Trophoblast cell (in vitro differentiated cells and primary cell): ENCODE data around the gene WNT8A.
"Not testable (repeated sequence)": the region's sequence is repeated elsewhere in the genome, so short reads cannot be mapped to it uniquely, and the experiment has no call there.

Source experiments
- DNase-seq, 2 donors: peaks; one replicate each; pipeline ENCODE4 v3.0.0-alpha.2; 2016
- H2AFZ ChIP-seq: 2 replicates; pipeline ENCODE4 v1.6.1; 2013; ENCODE audit warnings: low read length, moderate library complexity, mild to moderate bottlenecking; ENCODE audit not compliant: insufficient read depth, poor library complexity
- H2AK5ac ChIP-seq: 2 replicates; pipeline ENCODE4 v1.6.1; 2013; ENCODE audit warnings: mild to moderate bottlenecking, low read length
- H2BK120ac ChIP-seq: 2 replicates; pipeline ENCODE4 v1.6.1; 2013; ENCODE audit warnings: low read length, mild to moderate bottlenecking, moderate library complexity; ENCODE audit not compliant: insufficient read depth, poor library complexity
- H2BK12ac ChIP-seq: 2 replicates; pipeline ENCODE4 v1.6.1; 2013; ENCODE audit warnings: mild to moderate bottlenecking, low read length, moderate library complexity
- H2BK5ac ChIP-seq: 2 replicates; pipeline ENCODE4 v1.6.1; 2013; ENCODE audit warnings: low read length, low read depth, moderate library complexity, mild to moderate bottlenecking; ENCODE audit not compliant: poor library complexity
- H3K14ac ChIP-seq: 2 replicates; pipeline ENCODE4 v1.6.1; 2013; ENCODE audit warnings: mild to moderate bottlenecking, low read length
- H3K18ac ChIP-seq: 2 replicates; pipeline ENCODE4 v1.6.1; 2013; ENCODE audit warnings: mild to moderate bottlenecking, low read length
- H3K23ac ChIP-seq: 2 replicates; pipeline ENCODE4 v1.6.1; 2013; ENCODE audit warnings: low read length
- H3K27ac ChIP-seq: 2 replicates; pipeline ENCODE4 v1.5.1; 2013; ENCODE audit warnings: low read depth, mild to moderate bottlenecking, inconsistent platforms, low read length, moderate library complexity
- H3K27me3 ChIP-seq: 2 replicates; pipeline ENCODE4 v1.6.1; 2013; ENCODE audit warnings: inconsistent platforms, mild to moderate bottlenecking, low read length, moderate library complexity; ENCODE audit not compliant: insufficient read depth
- H3K36me3 ChIP-seq, 2 experiments: 1 replicate in 1 of 2; 2 replicates in 1 of 2; pipeline ENCODE4 v1.6.1; 2013; ENCODE audit warnings: low read length in 2 of 2, mild to moderate bottlenecking in 2 of 2, moderate library complexity in 1 of 2; ENCODE audit not compliant: insufficient read depth in 2 of 2, control insufficient read depth in 1 of 2
- H3K4ac ChIP-seq: 2 replicates; pipeline ENCODE4 v1.6.1; 2013; ENCODE audit warnings: low read depth, mild to moderate bottlenecking, low read length, moderate library complexity
- H3K4me1 ChIP-seq, 2 experiments: 1 replicate in 1 of 2; 2 replicates in 1 of 2; pipeline ENCODE4 v1.6.1; 2013; ENCODE audit warnings: low read length in 2 of 2, mild to moderate bottlenecking in 2 of 2, moderate library complexity in 1 of 2; ENCODE audit not compliant: insufficient read depth in 2 of 2, control insufficient read depth in 1 of 2
- H3K4me2 ChIP-seq: 2 replicates; pipeline ENCODE4 v1.6.1; 2013; ENCODE audit warnings: inconsistent platforms, mild to moderate bottlenecking, low read length, moderate library complexity
- H3K4me3 ChIP-seq: 2 replicates; pipeline ENCODE4 v1.5.1; 2013; ENCODE audit warnings: mild to moderate bottlenecking, low read depth, low read length, inconsistent platforms
- H3K79me1 ChIP-seq: one replicate; pipeline ENCODE4 v1.6.1; 2013; ENCODE audit warnings: low read length
- H3K79me2 ChIP-seq: 2 replicates; pipeline ENCODE4 v1.6.1; 2013; ENCODE audit warnings: low read length, mild to moderate bottlenecking; ENCODE audit not compliant: control insufficient read depth, insufficient read depth, poor library complexity
- H3K9ac ChIP-seq: 2 replicates; pipeline ENCODE4 v1.6.1; 2013; ENCODE audit warnings: mild to moderate bottlenecking, low read length
- H3K9me3 ChIP-seq: 2 replicates; pipeline ENCODE4 v1.6.1; 2013; ENCODE audit warnings: low read depth, mild to moderate bottlenecking, control low read depth, inconsistent platforms, low read length; ENCODE audit not compliant: insufficient read depth
- H4K12ac ChIP-seq: 2 replicates; pipeline ENCODE4 v1.6.1; 2013; ENCODE audit warnings: low read depth, mild to moderate bottlenecking, low read length, moderate library complexity
- H4K8ac ChIP-seq: 2 replicates; pipeline ENCODE4 v1.6.1; 2013; ENCODE audit warnings: low read depth, mild to moderate bottlenecking, low read length, moderate library complexity
- H4K91ac ChIP-seq: one replicate; pipeline ENCODE4 v1.6.1; 2013; ENCODE audit warnings: low read depth, mild to moderate bottlenecking, low read length, moderate library complexity
- WGBS: extraction: QIAGEN DNeasy Blood & Tissue Kit; methylation state at CpG from one replicate; pipeline ENCODE4 v1.1.7; 2013; ENCODE audit warnings: missing lambda C conversion rate; ENCODE audit not compliant: insufficient read length, insufficient coverage; ENCODE audit errors: extremely low coverage; 5-methylcytosine and 5-hydroxymethylcytosine counted together

The WNT8A gene

DNA sequence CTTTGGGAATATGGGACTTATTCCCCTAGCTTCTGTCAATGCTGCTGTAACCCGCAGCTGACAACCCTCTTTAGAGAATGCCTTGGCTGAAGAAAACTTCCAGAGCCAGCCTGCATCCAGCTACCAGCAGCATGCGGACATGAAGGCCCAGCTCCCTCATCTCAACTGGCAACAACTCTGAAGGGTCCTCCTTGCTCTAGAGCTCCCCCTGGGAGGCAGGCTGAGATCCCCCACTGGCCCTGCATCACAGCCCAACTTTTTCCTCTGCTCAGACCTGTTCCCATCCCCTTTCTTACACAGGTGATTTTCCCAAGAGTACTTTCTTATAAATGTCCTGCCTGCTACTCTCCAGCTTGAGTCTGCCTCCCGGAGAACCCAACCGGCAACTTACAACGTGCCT lies 18.7 kb upstream of the WNT8A start:
- Histone ChIP-seq H3K36me3 (no peaks in the 10 kb centered on the region), H4K91ac (no peak overlapping the region), H3K9ac (no peak overlapping the region), H3K14ac (no peak overlapping the region), H2AFZ (no peak overlapping the region), H3K4me1 (no peaks in the 10 kb centered on the region), H2BK120ac (no peak overlapping the region), H3K79me1 (no peaks in the 10 kb centered on the region), H4K8ac (no peak overlapping the region), H2BK5ac (no peak overlapping the region), H2AK5ac (no peak overlapping the region), H3K18ac (no peak overlapping the region), H4K12ac (no peak overlapping the region), H3K27me3 (no peaks in the 10 kb centered on the region), H3K9me3 (no peaks in the 10 kb centered on the region), H3K23ac (no peak overlapping the region), H3K4ac (no peak overlapping the region), H3K27ac (no peak overlapping the region), H3K4me2 (no peak overlapping the region), H3K4me3 (no peak overlapping the region), H2BK12ac (no peak overlapping the region), H3K79me2 (no peaks in the 10 kb centered on the region)
- WGBS: no CpG with 5 or more reads among the region's 5 CpGs
- DNase-seq: peak; percentile 18 to 38

DNA sequence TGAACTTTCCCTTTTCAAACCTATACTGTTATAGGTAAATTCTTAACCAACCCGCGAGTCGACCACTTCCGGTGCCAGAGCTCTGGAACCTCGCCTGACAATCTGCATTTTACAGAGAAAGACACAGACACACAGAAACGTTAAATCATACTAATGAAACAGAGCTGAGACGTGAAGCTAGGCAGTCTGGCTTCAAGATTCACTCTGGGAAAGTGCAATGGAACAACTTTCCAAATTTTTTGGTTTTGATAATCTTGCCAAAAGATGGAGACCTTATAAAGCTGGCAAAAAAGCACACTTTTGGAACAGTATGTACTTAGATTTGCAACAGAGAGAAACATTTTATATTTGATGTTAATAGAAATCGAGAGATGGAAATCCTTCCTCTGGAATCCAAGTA lies 15.9 kb upstream of the WNT8A start:
- Histone ChIP-seq H3K9ac (no peak overlapping the region), H3K79me2 (no peaks in the 10 kb centered on the region), H3K4me1 (no peaks in the 10 kb centered on the region), H3K27me3 (no peaks in the 10 kb centered on the region), H3K79me1 (no peaks in the 10 kb centered on the region), H3K18ac (no peak overlapping the region), H3K9me3 (no peaks in the 10 kb centered on the region), H4K91ac (no peak overlapping the region), H3K4me2 (no peak overlapping the region), H2AK5ac (no peak overlapping the region), H4K12ac (no peak overlapping the region), H3K4me3 (no peak overlapping the region), H2AFZ (no peak overlapping the region), H2BK120ac (no peak overlapping the region), H3K23ac (no peak overlapping the region), H3K36me3 (no peaks in the 10 kb centered on the region), H4K8ac (no peak overlapping the region), H2BK5ac (no peak overlapping the region), H3K27ac (no peak overlapping the region), H2BK12ac (no peak overlapping the region), H3K4ac (no peak overlapping the region), H3K14ac (no peak overlapping the region)
- no CpG with 5 or more reads among the region's 8 CpGs for WGBS
- peak in 1 of 2 donors; percentile 17 for DNase-seq

GRCh38 chr5:138068742-138069600 lies 14.9 kb upstream of the WNT8A start:
- H2AFZ ChIP-seq: no peak overlapping the region
- no peaks in the 10 kb centered on the region for H3K79me2 ChIP-seq
- no peak overlapping the region for H3K27ac ChIP-seq
- H3K23ac ChIP-seq: no peak overlapping the region
- no peaks in the 10 kb centered on the region for H3K4me1 ChIP-seq
- H4K12ac ChIP-seq: no peak overlapping the region
- H3K4me3 ChIP-seq: no peak overlapping the region
- WGBS: no CpG with 5 or more reads among the region's 6 CpGs
- H3K9me3 ChIP-seq: no peaks in the 10 kb centered on the region
- no peak overlapping the region for H3K14ac ChIP-seq
- no peak overlapping the region for H3K9ac ChIP-seq
- H3K36me3 ChIP-seq: no peaks in the 10 kb centered on the region
- no peak overlapping the region for H2BK12ac ChIP-seq
- H3K27me3 ChIP-seq: no peaks in the 10 kb centered on the region
- peak; percentile 91 to 97 for DNase-seq
- H3K4me2 ChIP-seq: no peak overlapping the region
- no peak overlapping the region for H4K91ac ChIP-seq
- H3K4ac ChIP-seq: no peak overlapping the region
- H3K79me1 ChIP-seq: no peaks in the 10 kb centered on the region
- H3K18ac ChIP-seq: no peak overlapping the region
- H4K8ac ChIP-seq: no peak overlapping the region
- no peak overlapping the region for H2BK120ac ChIP-seq
- no peak overlapping the region for H2BK5ac ChIP-seq
- no peak overlapping the region for H2AK5ac ChIP-seq

DNA sequence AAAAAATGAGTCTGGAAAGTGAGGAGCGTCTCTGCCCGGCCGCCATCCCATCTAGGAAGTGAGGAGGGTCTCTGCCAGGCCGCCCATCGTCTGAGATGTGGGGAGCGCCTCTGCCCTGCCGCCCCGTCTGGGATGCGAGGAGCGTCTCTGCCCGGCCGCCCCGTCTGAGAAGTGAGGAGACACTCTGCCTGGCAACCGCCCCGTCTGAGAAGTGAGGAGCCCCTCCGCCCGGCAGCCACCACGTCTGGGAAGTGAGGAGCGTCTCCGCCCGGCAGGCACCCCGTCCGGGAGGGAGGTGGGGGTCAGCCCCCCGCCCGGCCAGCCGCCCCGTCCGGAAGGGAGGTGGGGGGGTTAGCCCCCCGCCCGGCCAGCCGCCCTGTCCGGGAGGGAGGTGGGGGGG lies 13.8 kb upstream of the WNT8A start:
- H3K79me2 ChIP-seq, H2BK5ac ChIP-seq, H3K27me3 ChIP-seq, H2AFZ ChIP-seq, H2AK5ac ChIP-seq, H4K8ac ChIP-seq, H3K14ac ChIP-seq, H2BK12ac ChIP-seq, H3K9me3 ChIP-seq, H3K36me3 ChIP-seq, H3K27ac ChIP-seq, H4K12ac ChIP-seq, H2BK120ac ChIP-seq, H3K4me3 ChIP-seq, DNase-seq, H3K4me2 ChIP-seq, H4K91ac ChIP-seq, H3K23ac ChIP-seq, H3K9ac ChIP-seq, H3K18ac ChIP-seq, H3K4me1 ChIP-seq, H3K79me1 ChIP-seq, H3K4ac ChIP-seq: not testable (repeated sequence)
- WGBS: no CpG with 5 or more reads among the region's 32 CpGs
